ENCODE data around the gene FAM193B.

FAM193B gene

GRCh38 chr5:177483042-177483441 lies 71.3 kb downstream of the FAM193B start:
- no peak for DNase-seq

DNA sequence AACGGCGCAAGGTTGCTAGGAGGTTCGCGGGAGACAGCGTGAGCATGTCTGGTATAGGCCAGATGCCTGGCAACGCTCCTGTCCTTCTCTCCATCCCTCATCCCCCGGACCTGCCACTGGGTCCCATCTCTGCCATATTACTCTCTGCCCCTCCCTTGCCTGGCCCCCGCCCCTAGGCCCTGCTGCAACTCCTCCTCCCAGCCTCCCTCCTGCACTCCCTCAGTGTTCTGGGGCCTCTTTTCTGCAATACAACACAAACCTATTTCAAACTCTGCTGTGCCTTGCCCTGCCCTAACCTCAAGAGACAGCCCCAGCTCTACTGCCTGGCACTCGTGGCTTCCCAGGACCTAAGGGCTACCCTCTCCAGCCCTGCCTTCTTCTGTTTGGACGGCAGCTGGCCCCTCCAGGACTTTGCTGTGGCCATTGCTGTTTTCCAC lies 72.0 kb downstream of the FAM193B start:
- no peak for DNase-seq

- no peak for DNase-seq
Measured at GRCh38 chr5:177479774-177480173, 74.6 kb downstream of the FAM193B start.

DNA sequence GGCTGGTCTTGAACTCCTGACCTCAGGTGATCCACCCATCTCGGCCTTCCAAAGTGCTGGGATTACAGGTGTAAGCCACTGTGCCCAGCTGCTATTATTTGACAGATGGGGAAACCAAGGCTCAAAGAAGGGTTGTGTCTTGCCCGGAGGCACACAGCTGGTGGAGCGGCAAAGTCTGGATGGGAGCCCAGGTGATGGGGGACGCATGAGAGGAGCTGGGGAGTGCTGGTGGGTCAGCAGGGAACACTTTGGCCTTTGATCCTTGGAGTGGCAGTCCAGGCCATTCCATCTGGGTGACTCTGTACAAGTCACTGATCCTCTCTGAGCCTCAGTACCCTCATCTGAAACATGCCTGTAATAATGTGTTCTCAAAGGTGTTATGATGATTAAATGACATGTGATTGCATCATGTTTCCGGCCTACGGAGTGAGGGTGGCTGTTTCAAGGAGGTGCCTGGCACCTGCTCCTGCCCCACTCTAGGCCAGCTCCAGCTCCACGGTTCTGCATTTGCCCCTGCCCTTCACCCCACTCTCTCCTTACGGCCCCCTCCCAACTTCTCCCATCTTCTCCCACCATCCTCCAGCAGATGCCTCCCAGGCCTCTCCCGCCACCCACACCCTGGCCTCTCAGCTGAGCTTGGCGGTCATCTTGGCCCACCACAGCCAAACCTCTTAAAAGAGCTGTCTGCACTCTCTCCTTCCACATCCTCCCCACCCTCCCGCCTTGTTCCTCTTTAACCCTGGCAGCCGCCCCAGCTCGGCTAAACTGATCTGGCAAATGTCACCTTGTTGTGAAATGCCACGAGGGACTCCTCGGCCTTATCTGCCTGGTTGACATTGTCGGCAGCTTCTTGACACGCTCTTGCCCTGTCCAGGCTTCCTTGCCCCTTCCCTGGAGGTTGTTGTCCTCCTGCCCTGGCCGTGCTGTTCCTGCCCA lies 75.4 kb downstream of the FAM193B start:
- peak; percentile 36 for DNase-seq

DNA sequence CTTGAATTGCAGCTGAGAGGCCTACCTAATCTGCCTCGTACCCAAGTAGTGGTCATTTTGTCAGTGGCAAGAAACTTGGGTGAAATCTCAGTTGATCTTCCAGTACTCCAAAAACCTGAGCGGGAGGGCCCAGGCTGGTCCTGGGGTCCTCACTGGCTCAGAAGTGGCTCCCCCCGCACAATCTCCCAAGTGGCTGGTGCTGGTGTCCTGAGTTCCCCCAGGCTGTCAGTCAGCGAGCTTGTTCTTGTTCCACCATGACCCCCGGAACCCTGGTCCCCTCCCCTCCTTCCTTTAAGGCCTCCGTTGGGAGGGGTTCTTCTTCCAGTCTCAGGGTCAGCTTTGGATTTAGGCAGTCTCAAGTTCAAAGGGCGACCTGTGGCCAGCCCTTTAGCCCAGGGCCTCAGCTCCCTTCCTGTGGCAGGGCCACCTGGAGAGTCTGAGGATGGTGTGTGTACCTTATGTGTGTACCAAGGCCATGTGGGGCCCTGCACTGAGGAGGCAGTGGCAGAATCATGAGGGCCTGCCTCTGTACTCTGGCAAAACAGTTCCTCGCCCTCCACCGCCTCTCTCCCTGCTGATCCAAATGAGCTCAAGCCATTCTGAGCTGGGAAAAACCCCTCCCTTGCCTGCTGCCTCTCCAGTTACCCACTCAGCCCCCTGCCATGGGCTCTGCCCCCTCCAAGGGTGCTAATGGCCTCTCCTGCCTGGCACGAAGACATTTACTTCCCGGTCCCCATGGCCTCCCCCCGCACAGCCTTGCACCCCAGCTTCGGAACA lies 76.5 kb downstream of the FAM193B start:
- DNase-seq = no peak

- DNase-seq = no peak
Measured at GRCh38 chr5:177476531-177477233, 77.7 kb downstream of the FAM193B start.

DNA sequence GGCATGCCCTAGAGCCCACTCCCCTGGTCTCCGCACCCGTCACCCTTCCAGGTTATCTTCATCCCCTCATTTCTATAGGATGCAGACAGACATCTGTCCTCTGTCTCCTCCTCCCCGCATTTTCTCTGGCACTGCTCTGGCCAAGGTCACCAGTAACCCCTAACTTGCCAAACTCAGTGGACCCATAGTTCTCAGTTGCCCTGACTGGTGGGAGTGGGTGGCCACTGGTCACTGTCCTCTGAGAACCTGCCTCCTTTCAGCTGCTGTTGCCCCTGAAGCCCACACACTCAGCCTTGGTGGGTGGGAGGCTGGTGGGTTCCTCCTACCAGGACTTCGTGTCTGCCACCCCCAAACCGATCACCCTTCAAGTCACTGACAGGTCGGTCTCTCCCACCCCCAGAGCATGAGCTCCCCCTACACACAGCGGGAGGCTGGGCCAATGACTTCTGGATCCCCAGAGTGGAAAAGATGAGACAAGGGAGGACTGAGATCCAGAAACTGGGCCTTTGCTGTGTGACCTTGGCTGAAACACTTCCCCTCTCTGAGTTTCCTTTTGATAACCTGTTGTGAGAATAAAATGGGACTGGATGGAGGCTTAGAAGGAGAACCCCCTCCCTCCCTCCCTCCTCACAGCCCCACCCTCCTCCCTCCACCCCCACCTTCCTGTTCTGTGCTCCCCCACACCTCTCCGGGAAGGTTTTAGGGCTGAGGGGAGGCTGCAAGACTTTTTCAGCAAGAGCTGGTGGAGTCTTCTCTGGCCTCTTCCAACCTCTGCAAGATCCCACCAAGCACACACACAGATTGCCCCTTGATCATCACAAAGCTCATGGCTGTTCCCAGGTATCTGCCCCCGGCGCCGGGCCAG lies 78.6 kb downstream of the FAM193B start:
- no peak for DNase-seq

- no peak for DNase-seq
Measured at GRCh38 chr5:177474846-177475562, 79.4 kb downstream of the FAM193B start.

GRCh38 chr5:177474002-177474476 lies 80.3 kb downstream of the FAM193B start:
- no peak for DNase-seq

DNA sequence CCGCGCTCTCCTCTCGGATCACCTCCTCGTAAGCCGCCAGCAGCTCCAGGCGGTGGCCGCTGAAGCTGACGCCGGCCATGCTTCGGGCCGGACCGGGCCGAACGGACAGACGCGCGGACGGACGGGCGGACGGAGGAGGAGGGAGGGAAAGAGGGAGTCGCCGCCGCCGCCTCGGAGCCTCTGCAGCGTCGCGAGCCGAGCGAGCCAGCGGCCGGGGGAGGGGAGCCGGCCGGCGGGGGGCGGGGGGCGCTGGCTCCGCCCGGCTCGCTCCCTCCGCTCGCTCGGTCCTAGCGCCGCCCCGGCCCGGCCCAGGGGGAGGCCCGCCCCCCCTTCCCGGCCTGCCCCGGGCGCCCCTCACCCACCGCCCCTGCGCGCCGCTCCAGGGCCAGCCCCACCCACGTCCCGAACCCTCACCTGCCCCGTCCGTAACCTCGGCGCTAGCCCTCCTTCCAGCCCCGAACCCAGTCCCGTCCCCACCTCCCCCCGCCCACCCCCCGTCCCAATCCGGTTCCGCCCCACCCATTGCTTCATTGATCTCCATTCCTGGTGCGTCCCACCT lies 80.8 kb downstream of the FAM193B start, which contains the start of gene DBN1:
Gene DBN1, minus strand, starts transcription at position 192 of the 559 bp plus-strand sequence. Its CDS starts 113 bp downstream, at position 79.
- no peak for DNase-seq

DNA sequence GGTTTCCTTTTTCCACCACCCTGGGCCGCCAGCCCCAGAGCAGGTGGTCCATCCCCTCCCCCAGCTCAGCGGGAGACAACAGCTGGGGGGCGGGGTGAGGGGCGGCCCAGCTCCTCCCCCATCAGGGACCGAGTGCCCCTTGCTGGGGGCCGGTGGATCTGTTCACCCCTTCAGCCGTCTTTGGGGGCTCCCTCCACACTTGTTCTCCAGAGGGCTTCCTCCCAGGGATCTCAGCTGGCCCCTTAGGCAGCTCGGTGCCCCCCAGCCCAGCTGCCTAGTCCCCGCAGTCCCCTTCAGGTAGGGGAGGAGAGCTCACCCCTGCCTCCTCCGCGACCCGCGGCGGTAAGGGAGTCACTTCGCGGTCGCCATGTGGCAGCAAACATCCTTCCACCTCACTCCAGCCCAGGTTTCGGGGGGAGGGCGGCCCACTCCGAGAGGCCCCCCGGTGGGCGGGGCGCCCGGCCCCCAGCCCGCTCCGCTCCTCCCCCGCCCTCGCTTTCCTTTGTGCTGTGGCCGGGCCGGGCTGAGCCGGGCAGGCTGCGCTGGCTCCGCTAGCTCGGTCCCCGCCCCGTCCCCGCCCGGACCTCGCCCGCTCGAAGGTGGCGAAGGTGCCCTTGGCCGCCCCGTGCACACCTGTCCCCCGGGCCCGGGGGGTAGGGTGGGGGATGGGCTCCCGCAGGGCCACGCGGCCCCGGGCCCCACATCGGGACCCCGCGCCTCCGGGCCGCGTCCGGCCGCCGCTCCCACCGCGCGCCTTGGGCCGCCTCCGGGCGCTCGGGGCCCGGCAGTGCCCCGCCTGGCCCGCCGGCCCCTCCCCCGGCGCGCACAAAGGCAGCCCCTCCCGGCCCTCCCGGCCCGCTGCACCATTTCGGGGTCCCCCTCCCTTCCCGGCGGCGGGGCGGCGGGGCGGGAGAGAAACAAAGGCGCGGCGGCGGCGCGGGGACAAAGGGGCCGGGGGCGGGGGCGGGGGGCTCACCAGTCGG lies 81.6 kb downstream of the FAM193B start:
- no peak for DNase-seq

DNA sequence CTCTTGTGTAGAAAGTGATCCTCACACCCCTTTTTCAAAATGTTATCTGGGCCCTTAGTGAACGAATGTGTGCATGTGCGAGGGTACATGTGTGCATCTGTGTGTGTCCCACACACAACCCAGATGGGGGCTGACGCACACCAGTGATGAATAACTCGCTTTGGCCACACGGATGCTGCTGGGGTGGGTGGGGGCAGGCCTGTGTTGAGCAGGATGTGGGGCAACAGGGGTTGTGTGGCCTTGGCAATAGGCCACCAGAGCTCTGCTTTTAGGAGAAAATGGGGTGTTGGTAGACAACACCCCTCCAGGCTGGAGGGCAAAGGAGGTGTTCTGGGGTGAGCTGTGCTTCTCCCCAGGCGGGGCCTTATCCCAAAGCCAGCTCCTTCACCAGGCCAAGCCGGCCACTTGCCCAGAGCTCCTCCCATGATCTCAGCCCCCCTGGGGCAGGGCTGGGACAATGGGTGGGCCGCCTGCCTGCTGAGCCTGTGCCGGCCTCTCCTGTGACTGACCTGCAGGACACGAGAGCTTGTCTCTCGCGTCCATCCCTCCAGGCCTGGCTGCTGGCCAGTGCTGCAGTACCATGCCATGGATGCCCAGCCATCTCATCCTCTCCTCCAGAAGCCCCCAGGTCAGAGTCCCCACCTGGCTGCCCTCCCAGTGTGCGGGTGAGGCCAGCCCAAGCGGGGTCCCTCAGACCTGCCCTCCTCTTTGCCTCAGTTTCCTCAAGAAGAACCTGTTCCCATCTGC lies 82.6 kb downstream of the FAM193B start:
- DNase-seq = no peak

GRCh38 chr5:177470759-177471536 lies 83.4 kb downstream of the FAM193B start:
- DNase-seq = no peak

All from KG1 (cell line).